Esophagus squamous epithelium (tissue), 5 donors: ENCODE results near the gene SPON2. TPM values are rescaled to one million over a fixed set of nuclear protein-coding genes. Genes with fewer than 3 reads are reported as not detected.

Experiments
- DNase-seq: peaks from one replicate; lab custom pipeline; 2025; lab: John Stamatoyannopoulos, UW
- H3K27ac ChIP-seq, 4 donors: fragments of 200-600 bp; sonication (generic); one replicate each; pipeline ENCODE4 v1.5.1; 2016 to 2019; ENCODE audit warnings: mild to moderate bottlenecking in 1 of 4
- H3K27me3 ChIP-seq, 4 donors: fragments of 200-600 bp; sonication (generic); 1 replicate in 3 of 4; 2 replicates in 1 of 4; pipeline versions ENCODE4 v1.5.1 to v1.6.0; 2017 to 2021; ENCODE audit warnings: antibody characterized with exemption in 1 of 4
- H3K36me3 ChIP-seq, 3 donors: fragments of 200-600 bp; sonication (generic); one replicate each; pipeline ENCODE4 v1.5.1; 2016 to 2019
- H3K4me1 ChIP-seq, 3 donors: fragments of 200-600 bp; sonication (generic); one replicate each; pipeline ENCODE4 v1.5.1; 2017 to 2019
- H3K4me3 ChIP-seq, 4 donors: fragments of 200-600 bp; sonication (generic); 1 replicate in 3 of 4; 2 replicates in 1 of 4; pipeline ENCODE4 v1.5.1; 2016 to 2019; ENCODE audit warnings: mild to moderate bottlenecking in 2 of 4, moderate library complexity in 1 of 4
- H3K9me3 ChIP-seq, 3 donors: fragments of 200-600 bp; sonication (generic); one replicate each; pipeline ENCODE4 v1.5.1; 2016 to 2019
- POLR2A ChIP-seq, 4 donors: fragments of 450-650 bp; IDR thresholded peaks; one replicate each; pipeline ENCODE4 v1.6.1; 2017; ENCODE audit warnings: antibody characterized with exemption in 4 of 4, mild to moderate bottlenecking in 4 of 4, moderate library complexity in 3 of 4
- WGBS, 2 donors: methylation state at CpG; one replicate each; pipeline ENCODE4 v1.1.5; 2018; 5-methylcytosine and 5-hydroxymethylcytosine counted together
- intact Hi-C: fragments of 100-400 bp; cut with DNase I; formaldehyde crosslinking; loops from one replicate; pipeline ENCODE4 v1.15.0; 2022
- total RNA-seq, 4 donors: library from RNA; depleted of rRNA; stranded (reverse); fragments of >200 nt; gene quantifications; one replicate each; pipeline ENCODE4 v1.1.0, GENCODE V29; 2016
- TF ChIP-seq, protein P1 (sequence below), 6 experiments: fragments of 450-650 bp in 4 of 6; fragments of 200-600 bp in 2 of 6; sonication (generic) in 2 of 6; IDR thresholded peaks; one replicate each; pipeline ENCODE4 v1.5.1; 2016 to 2019; ENCODE audit warnings: antibody characterized with exemption in 6 of 6, mild to moderate bottlenecking in 4 of 6, moderate library complexity in 4 of 6
- donor health status: DM: yes; HTN: yes; CAD: no.

The SPON2 gene
- total RNA-seq, result 10 to 100 TPM; 14.5 to 53.4 (median 21.3) TPM

DNA sequence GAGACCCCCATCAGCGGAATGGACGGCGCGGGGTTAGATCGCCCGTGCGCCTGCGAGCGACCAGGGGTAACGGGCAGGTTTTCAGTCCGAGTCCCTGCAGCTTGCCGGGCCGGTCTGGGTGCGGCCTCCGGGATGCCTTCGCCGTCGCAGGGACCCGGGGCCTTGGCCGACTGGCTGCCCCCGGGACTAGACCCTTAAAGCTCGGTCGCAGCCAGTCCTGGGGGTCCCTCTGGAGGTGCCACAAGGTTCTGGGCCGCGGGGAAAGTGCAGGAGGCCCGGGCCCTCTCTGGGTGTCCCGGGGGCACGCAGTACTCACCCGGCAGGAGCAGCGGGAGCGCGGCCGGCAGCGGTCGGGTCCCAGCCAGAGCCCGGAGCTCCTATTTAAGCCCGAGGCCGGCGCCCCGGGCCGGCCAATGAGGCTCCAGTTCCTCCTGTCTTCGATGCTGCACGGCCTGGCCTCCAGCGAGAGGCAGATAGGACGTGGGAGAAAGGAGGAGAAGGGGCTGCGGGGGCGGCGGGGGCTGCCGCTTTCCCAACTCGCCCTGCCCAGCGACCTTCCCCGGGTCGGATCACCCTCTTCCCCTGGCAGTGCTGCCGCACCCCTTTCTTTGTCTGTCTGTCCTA lies at the start of gene SPON2:
TSS of gene SPON2 (minus strand) at position 356 of the 624 bp plus-strand sequence.
- peaks cover 0 to 27% (median 0%) of the 10 kb centered on the region in 3 donors for H3K36me3 ChIP-seq
- 0 to 1% methylated on average over 1 to 10 of the region's 54 CpGs for WGBS, 2 donors
- H3K27me3 ChIP-seq, result peaks cover 0 to 36% (median 3%) of the 10 kb centered on the region in 4 donors
- H3K27ac ChIP-seq, result peak within 1 kb of the TSS; percentile 76 to 84 (median 79)
- peaks cover 44 to 86% (median 45%) of the 10 kb centered on the region in 3 donors for H3K4me1 ChIP-seq
- peak in 2 of 4 donors; percentile 18 to 53 for TF ChIP-seq POLR2A (IDR thresholded peaks at IDR 0.05)
- TF ChIP-seq, protein P1, sequence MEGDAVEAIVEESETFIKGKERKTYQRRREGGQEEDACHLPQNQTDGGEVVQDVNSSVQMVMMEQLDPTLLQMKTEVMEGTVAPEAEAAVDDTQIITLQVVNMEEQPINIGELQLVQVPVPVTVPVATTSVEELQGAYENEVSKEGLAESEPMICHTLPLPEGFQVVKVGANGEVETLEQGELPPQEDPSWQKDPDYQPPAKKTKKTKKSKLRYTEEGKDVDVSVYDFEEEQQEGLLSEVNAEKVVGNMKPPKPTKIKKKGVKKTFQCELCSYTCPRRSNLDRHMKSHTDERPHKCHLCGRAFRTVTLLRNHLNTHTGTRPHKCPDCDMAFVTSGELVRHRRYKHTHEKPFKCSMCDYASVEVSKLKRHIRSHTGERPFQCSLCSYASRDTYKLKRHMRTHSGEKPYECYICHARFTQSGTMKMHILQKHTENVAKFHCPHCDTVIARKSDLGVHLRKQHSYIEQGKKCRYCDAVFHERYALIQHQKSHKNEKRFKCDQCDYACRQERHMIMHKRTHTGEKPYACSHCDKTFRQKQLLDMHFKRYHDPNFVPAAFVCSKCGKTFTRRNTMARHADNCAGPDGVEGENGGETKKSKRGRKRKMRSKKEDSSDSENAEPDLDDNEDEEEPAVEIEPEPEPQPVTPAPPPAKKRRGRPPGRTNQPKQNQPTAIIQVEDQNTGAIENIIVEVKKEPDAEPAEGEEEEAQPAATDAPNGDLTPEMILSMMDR (IDR thresholded peaks at IDR 0.05), result no peak
- intact Hi-C loops, result no loop called here
- H3K4me3 ChIP-seq, result peak within 1 kb of the TSS; percentile 37 to 64 (median 50)
- no peaks in the 10 kb centered on the region for H3K9me3 ChIP-seq
- DNase-seq, result no peak

DNA sequence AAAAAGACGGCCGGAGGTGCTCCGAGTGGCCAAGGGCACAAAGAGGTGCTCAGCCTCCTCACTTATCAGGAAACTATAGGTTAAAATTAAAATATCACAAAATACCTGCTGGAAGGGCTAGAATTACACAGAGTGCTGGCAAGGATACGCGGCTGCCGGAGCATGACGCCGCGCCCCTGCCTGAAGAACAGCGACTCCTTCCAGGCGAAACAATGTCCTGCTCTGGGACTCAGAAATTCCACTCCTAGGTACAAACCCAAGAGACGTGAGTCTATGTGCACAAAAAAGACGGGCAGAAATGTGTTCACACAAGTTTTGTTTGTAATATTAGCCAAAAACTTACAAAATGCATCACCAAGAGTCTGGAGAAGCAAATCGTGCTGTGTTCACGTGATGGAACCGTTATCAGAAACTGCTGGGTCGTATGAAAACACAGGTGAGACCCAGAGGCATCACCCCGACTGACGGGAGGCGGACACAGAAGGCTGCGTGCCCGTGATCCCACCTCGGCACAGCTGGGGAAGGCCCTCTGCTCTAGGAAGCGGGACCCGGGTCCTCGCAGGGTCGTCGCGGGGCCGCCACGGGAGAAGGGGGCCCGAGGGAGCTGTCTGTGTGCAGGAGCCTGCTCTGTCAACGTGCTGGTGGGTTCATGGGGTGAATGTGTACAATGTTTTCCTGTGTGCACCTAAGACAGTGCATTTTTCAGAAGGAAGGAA lies 48.9 kb upstream of the SPON2 start:
- H3K27me3 ChIP-seq, result no peaks in the 10 kb centered on the region
- H3K9me3 ChIP-seq, result no peaks in the 10 kb centered on the region
- H3K4me3 ChIP-seq, result no peak overlapping the region
- WGBS, 2 donors, result 45 to 73% methylated on average over 18 to 32 of the region's 33 CpGs
- intact Hi-C loops, result no loop called here
- peaks cover 23 to 68% (median 28%) of the 10 kb centered on the region in 3 donors for H3K36me3 ChIP-seq
- DNase-seq, result no peak
- peak overlapping the region; percentile 21 to 83 (median 66) for H3K27ac ChIP-seq
- H3K4me1 ChIP-seq, result peaks cover 39 to 91% (median 70%) of the 10 kb centered on the region in 3 donors
- TF ChIP-seq POLR2A (IDR thresholded peaks at IDR 0.05), result no peak
- TF ChIP-seq, protein P1 (IDR thresholded peaks at IDR 0.05), result peak in 1 of 6 experiments; percentile 17

DNA sequence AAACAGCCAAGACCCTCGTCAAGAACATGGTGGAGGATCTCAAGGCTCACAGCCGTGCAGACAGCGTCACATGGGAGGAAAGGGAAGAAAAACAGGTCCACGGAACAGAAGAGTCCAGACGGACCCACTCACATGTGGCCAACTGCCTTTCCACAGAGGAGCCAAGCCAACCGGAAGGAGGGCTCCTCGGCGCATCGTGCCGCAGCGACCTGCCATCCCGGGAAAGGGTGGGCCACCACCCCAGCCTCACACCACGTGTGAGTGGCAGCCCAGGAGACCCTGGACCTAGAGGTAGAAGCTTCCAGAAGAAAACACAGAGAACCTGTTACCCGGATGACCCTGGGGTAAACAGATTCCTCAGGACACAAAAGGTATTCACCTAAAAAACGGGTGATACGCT lies 48.2 kb upstream of the SPON2 start:
- peaks cover 21 to 68% (median 31%) of the 10 kb centered on the region in 3 donors for H3K36me3 ChIP-seq
- no peak for DNase-seq

DNA sequence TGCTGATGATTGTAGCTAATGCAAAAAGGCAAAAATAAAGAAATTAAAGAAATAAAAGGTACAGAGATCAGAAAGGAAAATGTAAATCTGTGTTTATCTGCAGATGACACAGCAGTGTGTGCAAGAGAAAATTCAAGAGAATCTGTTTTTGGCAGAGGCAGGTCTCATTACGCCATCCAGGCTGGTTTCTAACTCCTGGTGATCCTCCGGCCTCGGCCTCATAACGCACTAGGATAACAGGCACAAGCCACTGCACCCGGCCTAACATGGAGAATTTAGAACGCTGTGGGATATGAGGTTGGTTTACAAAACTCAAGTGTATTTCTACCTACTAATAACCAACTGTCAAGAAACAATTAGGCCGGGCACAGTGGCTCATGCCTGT lies 47.2 kb upstream of the SPON2 start:
- 38 to 66% methylated on average over 7 of the region's 7 CpGs for WGBS, 2 donors
- DNase-seq, result no peak
- TF ChIP-seq, protein P1 (IDR thresholded peaks at IDR 0.05), result no peak
- no peak for TF ChIP-seq POLR2A (IDR thresholded peaks at IDR 0.05)
- H3K36me3 ChIP-seq, result peaks cover 12 to 68% (median 30%) of the 10 kb centered on the region in 3 donors
- no peak overlapping the region for H3K4me3 ChIP-seq
- intact Hi-C loops, result no loop called here
- peak overlapping the region; percentile 60 to 83 (median 76) for H3K27ac ChIP-seq
- no peaks in the 10 kb centered on the region for H3K9me3 ChIP-seq
- H3K4me1 ChIP-seq, result peaks cover 57 to 100% (median 88%) of the 10 kb centered on the region in 3 donors
- no peaks in the 10 kb centered on the region for H3K27me3 ChIP-seq

More for the DNA sequence above, 48.2 kb upstream of the SPON2 start:
- H3K4me1 ChIP-seq, result peaks cover 47 to 91% (median 77%) of the 10 kb centered on the region in 3 donors
- H3K27me3 ChIP-seq, result no peaks in the 10 kb centered on the region
- TF ChIP-seq POLR2A (IDR thresholded peaks at IDR 0.05), result no peak
- TF ChIP-seq, protein P1 (IDR thresholded peaks at IDR 0.05), result no peak
- no peaks in the 10 kb centered on the region for H3K9me3 ChIP-seq
- peak overlapping the region in 2 of 4 donors; percentile 81 to 83 for H3K27ac ChIP-seq
- intact Hi-C loops, result no loop called here
- 81 to 86% methylated on average over 11 to 15 of the region's 16 CpGs for WGBS, 2 donors
- H3K4me3 ChIP-seq, result no peak overlapping the region
